ENCODE measurements around the gene WBP4. TPM values are rescaled to one million over a fixed set of nuclear protein-coding genes. Genes with fewer than 3 reads are reported as not detected.

WBP4 gene
- total RNA-seq, 1 experiment from 2014 or later: 14.5 TPM

GRCh38 chr13:41065078-41065477 lies 3.8 kb downstream of the WBP4 start:
- CTCF ChIA-PET: no interaction called here

GRCh38 chr13:41074523-41074922 lies 13.2 kb downstream of the WBP4 start:
- Histone ChIP-seq H3K27me3 (ENCODE audit: insufficient read depth, low read length) (no peaks in the 10 kb centered on the region), H3K9me2 (ENCODE audit: insufficient read depth) (no peaks in the 10 kb centered on the region), H3K27ac (ENCODE audit: low read depth, low read length) (no peak overlapping the region), H4K20me1 (ENCODE audit: insufficient read depth) (no peaks in the 10 kb centered on the region), H3K36me3 (ENCODE audit: control insufficient read depth in 1 of 2, insufficient read depth in 2 of 2, low read length in 2 of 2) (peaks cover 31 to 54% of the 10 kb centered on the region in 2 experiments), H2AFZ (ENCODE audit: low read depth, low read length, poor library complexity, severe bottlenecking) (no peak overlapping the region), H3K4me1 (ENCODE audit: control insufficient read depth in 1 of 2, insufficient read depth in 2 of 2, low read length in 2 of 2) (no peaks in the 10 kb centered on the region), H3K9ac (ENCODE audit: low read length) (no peak overlapping the region), H3K4me2 (ENCODE audit: low read length) (no peak overlapping the region), H3K4me3 (replicated peaks in 1 of 2; ENCODE audit: low read depth in 1 of 2, low read length in 2 of 2) (no peak overlapping the region), H3K79me2 (ENCODE audit: insufficient read depth, low read length) (no peaks in the 10 kb centered on the region), H3K9me3 (ENCODE audit: control insufficient read depth in 1 of 2, insufficient read depth in 1 of 2, low read depth in 1 of 2, low read length in 2 of 2) (no peaks in the 10 kb centered on the region)
- TF ChIP-seq SRF (IDR thresholded peaks at IDR 0.05; ENCODE audit: low read depth) (no peak), YY1 (IDR thresholded peaks at IDR 0.05; ENCODE audit: extremely low read depth, insufficient replicate concordance, low read depth, low read length) (no peak), ELF1 (IDR thresholded peaks at IDR 0.05; ENCODE audit: borderline replicate concordance, low read depth) (no peak), EZH2 (IDR thresholded peaks at IDR 0.05) (no peak), MAX (IDR thresholded peaks at IDR 0.05) (no peak), SIN3A (IDR thresholded peaks at IDR 0.05; ENCODE audit: low read depth) (no peak), CEBPB (IDR thresholded peaks at IDR 0.05; ENCODE audit: low read depth) (no peak), ZFX (IDR thresholded peaks at IDR 0.05) (no peak), POLR2AphosphoS5 (IDR thresholded peaks at IDR 0.05; ENCODE audit: low read depth, low read length) (no peak), EGR1 (IDR thresholded peaks at IDR 0.05; ENCODE audit: low read depth) (no peak), FOSL1 (IDR thresholded peaks at IDR 0.05; ENCODE audit: low read depth) (no peak), POLR2A (IDR thresholded peaks at IDR 0.05; ENCODE audit: borderline replicate concordance, extremely low read depth, insufficient read depth, insufficient read length) (no peak)
- TF ChIP-seq, protein P1, sequence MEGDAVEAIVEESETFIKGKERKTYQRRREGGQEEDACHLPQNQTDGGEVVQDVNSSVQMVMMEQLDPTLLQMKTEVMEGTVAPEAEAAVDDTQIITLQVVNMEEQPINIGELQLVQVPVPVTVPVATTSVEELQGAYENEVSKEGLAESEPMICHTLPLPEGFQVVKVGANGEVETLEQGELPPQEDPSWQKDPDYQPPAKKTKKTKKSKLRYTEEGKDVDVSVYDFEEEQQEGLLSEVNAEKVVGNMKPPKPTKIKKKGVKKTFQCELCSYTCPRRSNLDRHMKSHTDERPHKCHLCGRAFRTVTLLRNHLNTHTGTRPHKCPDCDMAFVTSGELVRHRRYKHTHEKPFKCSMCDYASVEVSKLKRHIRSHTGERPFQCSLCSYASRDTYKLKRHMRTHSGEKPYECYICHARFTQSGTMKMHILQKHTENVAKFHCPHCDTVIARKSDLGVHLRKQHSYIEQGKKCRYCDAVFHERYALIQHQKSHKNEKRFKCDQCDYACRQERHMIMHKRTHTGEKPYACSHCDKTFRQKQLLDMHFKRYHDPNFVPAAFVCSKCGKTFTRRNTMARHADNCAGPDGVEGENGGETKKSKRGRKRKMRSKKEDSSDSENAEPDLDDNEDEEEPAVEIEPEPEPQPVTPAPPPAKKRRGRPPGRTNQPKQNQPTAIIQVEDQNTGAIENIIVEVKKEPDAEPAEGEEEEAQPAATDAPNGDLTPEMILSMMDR (IDR thresholded peaks at IDR 0.05 in 2 of 3, conservative IDR thresholded peaks at IDR 0.05 in 1 of 3; ENCODE audit: borderline replicate concordance in 1 of 3, insufficient read depth in 1 of 3, low read depth in 2 of 3, low read length in 2 of 3): no peak
- intact Hi-C loops (cut with micrococcal nuclease): no loop called here
- ATAC-seq (no peak), DNase-seq (ENCODE audit: low read depth, low spot score) (no peak)
- ChIA-PET CTCF (interaction anchor here (1.1 to 1.6 kb wide), 4 partner anchors 11 to 574 kb away, joined by 3 to 5 read pairs (median 4); no protein-coding TSS in a partner anchor), RAD21 (ENCODE audit: low non-redundant PET in 1 of 2, low total read pairs in 2 of 2, uncharacterized antibody in 2 of 2, unreplicated experiment in 2 of 2) (no interaction called here), POLR2A (no interaction called here)
- BruUV-seq (replicated peaks): no TSS peak

More at GRCh38 chr13:41065078-41065477, 3.8 kb downstream of the WBP4 start:
- no TSS peak for BruUV-seq (replicated peaks)
- RAD21 ChIA-PET (ENCODE audit: low non-redundant PET in 1 of 2, low total read pairs in 2 of 2, uncharacterized antibody in 2 of 2, unreplicated experiment in 2 of 2): no interaction called here
- Histone ChIP-seq H4K20me1 (ENCODE audit: insufficient read depth) (no peaks in the 10 kb centered on the region), H3K4me2 (ENCODE audit: low read length) (peak overlapping the region; percentile 88), H2AFZ (ENCODE audit: low read depth, low read length, poor library complexity, severe bottlenecking) (no peak overlapping the region), H3K79me2 (ENCODE audit: insufficient read depth, low read length) (peaks cover 36% of the 10 kb centered on the region), H3K9me3 (ENCODE audit: control insufficient read depth in 1 of 2, insufficient read depth in 1 of 2, low read depth in 1 of 2, low read length in 2 of 2) (no peaks in the 10 kb centered on the region), H3K9me2 (ENCODE audit: insufficient read depth) (no peaks in the 10 kb centered on the region), H3K27me3 (ENCODE audit: insufficient read depth, low read length) (no peaks in the 10 kb centered on the region), H3K27ac (ENCODE audit: low read depth, low read length) (peak overlapping the region; percentile 94; the same call in 1 of the 2 replicates), H3K36me3 (ENCODE audit: control insufficient read depth in 1 of 2, insufficient read depth in 2 of 2, low read length in 2 of 2) (peaks cover 23 to 34% of the 10 kb centered on the region in 2 experiments), H3K4me3 (replicated peaks in 1 of 2; ENCODE audit: low read depth in 1 of 2, low read length in 2 of 2) (peak overlapping the region in 1 of 2 experiments; percentile 28; a peak in 1 of 4 replicates), H3K9ac (ENCODE audit: low read length) (peak overlapping the region; percentile 38), H3K4me1 (ENCODE audit: control insufficient read depth in 1 of 2, insufficient read depth in 2 of 2, low read length in 2 of 2) (peaks cover 42 to 43% of the 10 kb centered on the region in 2 experiments)
- no peak for ATAC-seq
- POLR2A ChIA-PET: no interaction called here
- DNase-seq (ENCODE audit: low read depth, low spot score): no peak
- TF ChIP-seq TCF7L2 (IDR thresholded peaks at IDR 0.05; ENCODE audit: borderline replicate concordance, extremely low read depth, insufficient read depth, insufficient read length): peak; percentile 22
- TF ChIP-seq JUND (IDR thresholded peaks at IDR 0.05): no peak
- TF ChIP-seq, protein P1 (IDR thresholded peaks at IDR 0.05 in 2 of 3, conservative IDR thresholded peaks at IDR 0.05 in 1 of 3; ENCODE audit: borderline replicate concordance in 1 of 3, insufficient read depth in 1 of 3, low read depth in 2 of 3, low read length in 2 of 3): no peak
- intact Hi-C loops (cut with micrococcal nuclease): no loop called here

Data from HCT116 (cell line).